Sigmoid colon (tissue), 3 donors: ENCODE data around the gene KRT5.

Experiments used
- POLR2A ChIP-seq, 2 donors: fragments of 450-650 bp; IDR thresholded peaks; one replicate each; pipeline ENCODE4 v1.6.1; 2016; ENCODE audit warnings: antibody characterized with exemption in 2 of 2, mild to moderate bottlenecking in 2 of 2, moderate library complexity in 2 of 2
- TF ChIP-seq, protein P1 (sequence below), 4 experiments: fragments of 450-650 bp in 3 of 4; fragments of 200-600 bp in 1 of 4; IDR thresholded peaks; one replicate each; pipeline ENCODE4 v1.5.1; 2016 to 2019; ENCODE audit warnings: antibody characterized with exemption in 4 of 4, mild to moderate bottlenecking in 3 of 4, moderate library complexity in 2 of 4

- TF ChIP-seq, protein P1, sequence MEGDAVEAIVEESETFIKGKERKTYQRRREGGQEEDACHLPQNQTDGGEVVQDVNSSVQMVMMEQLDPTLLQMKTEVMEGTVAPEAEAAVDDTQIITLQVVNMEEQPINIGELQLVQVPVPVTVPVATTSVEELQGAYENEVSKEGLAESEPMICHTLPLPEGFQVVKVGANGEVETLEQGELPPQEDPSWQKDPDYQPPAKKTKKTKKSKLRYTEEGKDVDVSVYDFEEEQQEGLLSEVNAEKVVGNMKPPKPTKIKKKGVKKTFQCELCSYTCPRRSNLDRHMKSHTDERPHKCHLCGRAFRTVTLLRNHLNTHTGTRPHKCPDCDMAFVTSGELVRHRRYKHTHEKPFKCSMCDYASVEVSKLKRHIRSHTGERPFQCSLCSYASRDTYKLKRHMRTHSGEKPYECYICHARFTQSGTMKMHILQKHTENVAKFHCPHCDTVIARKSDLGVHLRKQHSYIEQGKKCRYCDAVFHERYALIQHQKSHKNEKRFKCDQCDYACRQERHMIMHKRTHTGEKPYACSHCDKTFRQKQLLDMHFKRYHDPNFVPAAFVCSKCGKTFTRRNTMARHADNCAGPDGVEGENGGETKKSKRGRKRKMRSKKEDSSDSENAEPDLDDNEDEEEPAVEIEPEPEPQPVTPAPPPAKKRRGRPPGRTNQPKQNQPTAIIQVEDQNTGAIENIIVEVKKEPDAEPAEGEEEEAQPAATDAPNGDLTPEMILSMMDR (IDR thresholded peaks at IDR 0.05): no peak
- no peak for TF ChIP-seq POLR2A (IDR thresholded peaks at IDR 0.05)
Observed at GRCh38 chr12:52519826-52520662, at the start of gene KRT5.
